ENCODE data around the gene SLC7A9.
"Not testable (repeated sequence)": the region's sequence is repeated elsewhere in the genome, so short reads cannot be mapped to it uniquely, and the experiment has no call there.

SLC7A9 gene

DNA sequence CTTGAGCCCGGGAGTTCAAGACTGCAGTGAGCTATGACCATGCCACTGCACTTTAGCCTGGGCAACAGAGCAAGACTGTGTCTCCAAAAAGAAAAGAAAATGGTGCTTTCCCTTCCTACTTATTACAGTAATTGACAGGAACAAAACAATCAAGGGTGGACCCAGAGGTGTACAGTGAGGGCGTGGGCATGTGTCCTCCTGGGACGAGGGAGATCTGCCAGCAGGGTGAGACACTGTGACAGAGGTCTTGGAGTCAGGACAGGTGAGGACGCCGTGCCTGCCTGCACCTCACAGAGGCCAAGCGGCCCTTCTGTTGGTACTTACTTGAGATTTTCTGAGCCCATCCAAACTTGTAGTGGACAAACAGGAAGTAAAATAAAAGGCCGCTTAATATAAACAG is 36.7 kb downstream of the SLC7A9 start:
- H3K4me3 ChIP-seq (ENCODE audit: low read length); DNase-seq (ENCODE audit: low read depth, low spot score): not testable (repeated sequence)

GRCh38 chr19:32832094-32832493 is 37.5 kb downstream of the SLC7A9 start:
- DNase-seq (ENCODE audit: low read depth, low spot score); H3K4me3 ChIP-seq (ENCODE audit: low read length): not testable (repeated sequence)

DNA sequence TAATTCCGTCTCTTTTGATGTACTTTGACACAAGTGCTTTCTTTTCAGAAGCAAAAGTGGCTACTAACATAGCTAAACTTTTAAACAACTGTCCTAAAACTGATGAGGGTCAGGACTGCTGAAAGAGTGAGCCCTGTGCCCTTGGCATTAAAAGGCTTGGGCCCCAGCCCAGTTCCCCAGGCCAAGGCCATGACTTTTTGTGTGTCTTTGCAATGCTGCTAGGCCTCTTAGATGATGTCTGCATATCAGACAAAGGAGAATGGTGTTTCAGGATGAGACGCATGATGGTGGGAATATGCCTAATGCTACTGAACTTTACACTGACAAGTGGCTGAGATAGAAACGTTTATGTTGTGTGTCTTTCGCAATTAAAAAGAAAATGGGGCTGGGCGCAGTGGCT is 38.0 kb downstream of the SLC7A9 start:
- DNase-seq (ENCODE audit: low read depth, low spot score), result no peak
- no peak overlapping the region for H3K4me3 ChIP-seq (ENCODE audit: low read length)

GRCh38 chr19:32830231-32831014 is 39.1 kb downstream of the SLC7A9 start:
- no peak overlapping the region for H3K4me3 ChIP-seq (ENCODE audit: low read length)
- no peak for DNase-seq (ENCODE audit: low read depth, low spot score)

GRCh38 chr19:32829345-32829896 is 40.1 kb downstream of the SLC7A9 start:
- H3K4me3 ChIP-seq (ENCODE audit: low read length), result no peak overlapping the region
- no peak for DNase-seq (ENCODE audit: low read depth, low spot score)

DNA sequence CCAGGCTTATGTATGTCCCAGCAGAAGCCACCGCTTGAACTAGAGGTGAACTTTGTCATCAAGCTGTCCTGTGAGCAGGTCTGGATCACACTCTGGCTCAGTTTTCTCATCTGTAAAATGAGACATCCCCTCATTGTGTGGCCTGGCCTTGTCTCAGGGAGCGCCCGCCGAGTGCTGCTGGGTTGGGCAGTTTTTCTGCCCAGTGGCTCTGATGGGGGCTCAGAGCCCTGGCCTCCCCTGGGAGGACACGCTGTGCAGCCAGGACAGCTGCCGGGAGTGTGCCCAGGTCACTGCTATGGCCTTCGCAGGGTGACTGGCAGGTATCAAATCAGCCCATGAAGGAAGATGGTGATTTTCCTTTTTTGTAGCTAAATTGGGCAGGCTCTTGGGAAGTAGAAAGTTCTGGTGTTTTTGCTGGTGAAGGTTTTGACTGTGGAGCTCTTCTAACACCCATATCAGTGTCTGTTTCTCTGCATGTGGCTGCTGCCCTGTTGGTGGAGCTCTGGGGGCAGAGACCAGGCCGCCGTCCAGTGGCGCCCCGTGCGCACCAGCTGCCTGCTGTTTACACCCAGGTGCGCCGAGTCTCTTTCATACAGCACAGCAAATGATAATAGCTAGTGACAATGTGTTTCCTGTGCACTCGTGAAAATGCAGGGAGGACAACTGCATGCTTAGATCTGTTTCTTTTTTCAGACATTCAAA is 40.8 kb downstream of the SLC7A9 start:
- no peak for DNase-seq (ENCODE audit: low read depth, low spot score)

GRCh38 chr19:32828139-32828538 is 41.4 kb downstream of the SLC7A9 start:
- no peak for DNase-seq (ENCODE audit: low read depth, low spot score)
- H3K4me3 ChIP-seq (ENCODE audit: low read length), result no peak overlapping the region

More for the DNA sequence above, 40.8 kb downstream of the SLC7A9 start:
- no peak overlapping the region for H3K4me3 ChIP-seq (ENCODE audit: low read length)

GRCh38 chr19:32824916-32825608 is 44.5 kb downstream of the SLC7A9 start:
- no peak overlapping the region for H3K4me3 ChIP-seq (ENCODE audit: low read length)
- no peak for DNase-seq (ENCODE audit: low read depth, low spot score)

DNA sequence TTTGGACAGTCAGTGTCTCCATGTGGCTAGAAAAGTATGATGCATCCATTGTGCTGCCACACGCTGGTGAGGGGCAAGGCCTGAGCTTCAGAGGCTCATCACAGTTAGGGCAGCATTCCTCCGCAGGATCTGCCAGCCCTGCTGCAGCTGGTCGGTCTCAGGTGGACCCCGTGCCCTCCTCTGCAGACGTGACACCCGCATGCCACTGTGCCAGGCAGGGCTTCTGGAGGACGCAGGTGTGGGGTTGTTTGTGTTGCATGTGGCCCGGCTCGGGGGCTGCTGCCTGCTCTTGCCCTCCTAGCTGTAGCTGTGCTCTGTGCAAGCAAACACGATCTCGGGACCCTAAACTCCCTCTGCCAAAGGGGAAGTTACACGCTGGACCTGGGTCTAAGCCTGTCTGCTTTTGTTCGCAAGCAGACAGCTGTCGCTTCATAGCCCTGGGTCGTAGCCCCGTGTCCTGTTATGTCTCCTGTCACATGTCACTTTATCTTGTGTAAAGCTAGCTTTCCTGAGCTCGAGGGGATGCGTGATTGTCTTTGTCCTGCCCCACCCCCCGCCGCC is 45.3 kb downstream of the SLC7A9 start:
- H3K4me3 ChIP-seq (ENCODE audit: low read length), result no peak overlapping the region
- no peak for DNase-seq (ENCODE audit: low read depth, low spot score)

- no peak for DNase-seq (ENCODE audit: low read depth, low spot score)
- H3K4me3 ChIP-seq (ENCODE audit: low read length), result no peak overlapping the region
Measured at GRCh38 chr19:32823747-32824102, 45.8 kb downstream of the SLC7A9 start.

- no peak overlapping the region for H3K4me3 ChIP-seq (ENCODE audit: low read length)
- no peak for DNase-seq (ENCODE audit: low read depth, low spot score)
Measured at GRCh38 chr19:32822916-32823746, 46.4 kb downstream of the SLC7A9 start.

DNA sequence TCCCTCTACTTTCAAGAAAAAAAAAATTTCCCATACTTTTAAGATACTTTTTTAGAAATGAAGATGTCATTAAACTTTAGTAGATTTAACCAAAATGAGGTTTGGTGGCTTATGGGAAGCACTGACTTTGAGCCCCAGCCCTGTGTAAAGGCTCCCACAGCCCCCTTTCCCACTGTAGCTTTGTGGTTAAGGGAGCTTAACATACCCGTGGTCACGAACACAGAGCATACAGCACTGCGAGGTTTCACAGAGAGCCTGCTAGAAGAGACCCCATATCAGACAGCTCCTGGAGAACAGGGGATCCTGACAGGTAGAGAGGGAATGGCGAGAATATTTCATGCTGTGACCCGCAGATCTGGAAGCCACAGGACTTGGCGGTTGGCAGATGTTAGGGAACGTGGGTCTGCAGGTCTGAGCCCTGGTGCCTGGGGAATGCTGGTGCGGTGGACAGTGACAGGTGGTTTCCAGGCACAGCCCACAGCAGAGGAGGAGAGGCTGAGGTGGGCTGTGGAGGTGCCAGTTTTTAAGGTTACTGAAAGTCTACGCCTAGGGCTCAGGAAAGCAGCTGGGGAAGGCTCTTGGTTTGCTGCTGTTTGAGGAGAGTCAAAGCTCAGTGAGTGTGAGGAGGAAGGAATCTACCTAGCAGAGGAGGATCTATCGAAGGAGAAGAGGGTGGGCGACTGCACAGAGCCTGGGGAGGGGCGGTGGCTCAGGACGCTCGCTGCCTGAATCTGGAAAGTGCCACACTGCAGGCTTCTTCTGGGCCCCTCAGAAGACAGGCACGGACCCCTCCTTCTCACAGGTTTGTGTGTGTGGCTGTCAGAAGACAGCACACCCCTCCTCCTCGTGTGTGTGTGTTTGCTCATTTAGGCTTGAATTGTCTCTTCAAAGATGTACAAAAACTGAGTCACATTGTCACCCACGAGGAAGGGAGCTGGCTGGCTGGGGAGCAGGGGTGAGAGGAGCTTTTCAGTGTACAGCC is 49.9 kb downstream of the SLC7A9 start:
- H3K4me3 ChIP-seq (ENCODE audit: low read length), result no peak overlapping the region
- DNase-seq (ENCODE audit: low read depth, low spot score), result peak; percentile 19

GRCh38 chr19:32818536-32818935 is 51.0 kb downstream of the SLC7A9 start:
- DNase-seq (ENCODE audit: low read depth, low spot score), result no peak
- H3K4me3 ChIP-seq (ENCODE audit: low read length), result no peak overlapping the region

GRCh38 chr19:32817569-32818476 is 51.7 kb downstream of the SLC7A9 start:
- H3K4me3 ChIP-seq (ENCODE audit: low read length), result no peak overlapping the region
- no peak for DNase-seq (ENCODE audit: low read depth, low spot score)

DNA sequence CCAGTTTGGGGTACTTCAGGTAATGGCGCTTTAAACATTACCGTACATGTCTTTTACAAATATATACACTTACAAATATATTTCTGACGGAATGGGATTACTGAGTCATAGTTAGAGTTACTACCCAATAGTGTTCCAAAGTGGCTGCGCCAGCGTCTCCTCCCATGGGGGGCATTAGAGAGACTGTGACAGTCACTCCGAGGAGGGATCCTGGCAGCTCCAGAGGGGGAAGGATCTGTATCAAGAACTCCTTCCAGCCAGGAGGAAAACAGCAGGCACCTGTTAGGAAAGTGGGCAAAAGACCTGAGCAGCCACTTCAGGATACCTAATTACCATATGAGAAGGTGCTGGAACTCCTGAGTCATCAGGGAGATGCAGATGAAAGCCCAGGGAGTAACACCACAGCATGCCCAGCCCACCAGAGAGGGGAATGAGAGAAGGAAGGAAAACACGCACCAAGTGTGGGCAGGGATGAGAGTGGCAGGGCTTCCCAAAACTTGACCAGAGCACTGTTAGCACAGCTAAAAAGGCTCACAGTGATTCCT is 52.9 kb downstream of the SLC7A9 start:
- H3K4me3 ChIP-seq (ENCODE audit: low read length), result no peak overlapping the region
- no peak for DNase-seq (ENCODE audit: low read depth, low spot score)

DNA sequence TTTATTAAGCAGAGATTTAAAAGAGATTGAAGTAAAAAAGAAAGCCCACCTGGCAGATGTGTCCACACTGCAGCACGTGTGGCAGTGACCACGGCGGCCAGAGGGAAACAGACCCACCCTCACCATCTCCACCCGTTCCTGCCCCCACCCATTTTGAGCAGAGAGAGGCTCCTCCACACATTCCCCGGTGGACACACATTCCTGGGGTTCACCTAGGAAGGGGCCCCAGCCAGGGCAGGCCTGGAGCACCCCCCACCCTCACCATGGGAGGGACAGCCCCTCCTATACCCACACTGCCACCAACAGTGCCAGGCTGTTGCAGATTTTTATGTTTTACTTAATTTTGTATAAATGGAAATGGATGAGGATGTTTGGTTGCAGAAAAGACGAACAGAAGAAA is 54.9 kb downstream of the SLC7A9 start:
- no peak for DNase-seq (ENCODE audit: low read depth, low spot score)
- H3K4me3 ChIP-seq (ENCODE audit: low read length), result no peak overlapping the region

Data from Jurkat, Clone E6-1 (cell line).